Urinary bladder (tissue), 4 donors: ENCODE measurements around the gene KCNJ15. TPM values are rescaled to one million over a fixed set of nuclear protein-coding genes. Genes with fewer than 3 reads are reported as not detected.

Experiments
- DNase-seq: peaks from one replicate; pipeline ENCODE4 v3.0.0-alpha.2; 2015; ENCODE audit errors: extremely low spot score
- H3K27ac ChIP-seq: one replicate; pipeline ENCODE4 v1.5.1; 2013; ENCODE audit warnings: low read depth, mild to moderate bottlenecking, moderate library complexity
- H3K36me3 ChIP-seq: one replicate; pipeline ENCODE4 v1.6.1; 2013; ENCODE audit warnings: mild to moderate bottlenecking, moderate library complexity; ENCODE audit not compliant: insufficient read depth
- H3K4me1 ChIP-seq: one replicate; pipeline ENCODE4 v1.6.1; 2013; ENCODE audit warnings: mild to moderate bottlenecking, moderate library complexity; ENCODE audit not compliant: insufficient read depth
- H3K4me3 ChIP-seq: one replicate; pipeline ENCODE4 v1.5.1; 2013; ENCODE audit warnings: low read depth, low read length
- WGBS: extraction: QIAGEN DNeasy Blood & Tissue Kit; methylation state at CpG from one replicate; pipeline ENCODE4 v1.1.7; 2013; 5-methylcytosine and 5-hydroxymethylcytosine counted together
- polyA plus RNA-seq: library from polyadenylated mRNA; stranded (reverse); fragments of 200-250 nt; gene quantifications from one replicate; pipeline ENCODE4 v1.2.3, GENCODE V29; 2013
- total RNA-seq: library from RNA; depleted of rRNA; stranded (reverse); fragments of >200 nt; gene quantifications from one replicate; pipeline ENCODE4 v1.2.3, GENCODE V29; 2014
- donor health status: healthy with polysubstance abuse.
- donor health status: healthy.

Gene KCNJ15
- total and polyA plus RNA-seq, 2 donors = 6.4 to 11.4 TPM

GRCh38 chr21:38341546-38342012, 84.8 kb downstream of the KCNJ15 start:
- Histone ChIP-seq H3K27ac (no peak overlapping the region), H3K36me3 (no peaks in the 10 kb centered on the region), H3K4me3 (no peak overlapping the region), H3K4me1 (peaks cover 2% of the 10 kb centered on the region)
- no peak for DNase-seq
- 90% methylated on average over 5 of the region's 5 CpGs for WGBS

DNA sequence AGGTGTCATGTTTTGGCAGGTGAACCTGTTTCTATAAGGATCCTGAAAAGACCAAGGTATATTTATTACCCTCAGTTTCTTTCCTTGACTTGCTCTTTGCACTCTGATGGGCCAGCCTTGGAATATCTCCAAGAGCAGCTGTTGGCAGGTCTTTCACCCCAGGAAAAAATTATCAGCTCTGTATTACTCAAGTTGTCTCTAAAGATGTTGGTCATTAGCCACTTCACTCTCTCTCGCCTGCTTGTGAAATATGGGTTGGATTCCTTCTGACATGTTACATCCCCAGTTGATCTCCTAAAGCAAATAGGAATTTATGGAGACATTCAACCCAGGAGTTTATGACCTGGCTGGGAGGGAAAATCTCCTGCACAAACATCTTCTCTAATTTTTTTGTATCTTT, 85.9 kb downstream of the KCNJ15 start:
- H3K4me3 ChIP-seq = no peak overlapping the region
- H3K4me1 ChIP-seq = peaks cover 2% of the 10 kb centered on the region
- no peak overlapping the region for H3K27ac ChIP-seq
- WGBS = 31% methylated on average over 1 of the region's 1 CpG
- DNase-seq = no peak
- no peaks in the 10 kb centered on the region for H3K36me3 ChIP-seq

- 23% methylated on average over 6 of the region's 6 CpGs for WGBS
- Histone ChIP-seq H3K27ac (no peak overlapping the region), H3K36me3 (no peaks in the 10 kb centered on the region), H3K4me3 (no peak overlapping the region), H3K4me1 (peaks cover 2% of the 10 kb centered on the region)
- no peak for DNase-seq
These were observed 86.9 kb downstream of the KCNJ15 start for GRCh38 chr21:38343691-38344090.

DNA sequence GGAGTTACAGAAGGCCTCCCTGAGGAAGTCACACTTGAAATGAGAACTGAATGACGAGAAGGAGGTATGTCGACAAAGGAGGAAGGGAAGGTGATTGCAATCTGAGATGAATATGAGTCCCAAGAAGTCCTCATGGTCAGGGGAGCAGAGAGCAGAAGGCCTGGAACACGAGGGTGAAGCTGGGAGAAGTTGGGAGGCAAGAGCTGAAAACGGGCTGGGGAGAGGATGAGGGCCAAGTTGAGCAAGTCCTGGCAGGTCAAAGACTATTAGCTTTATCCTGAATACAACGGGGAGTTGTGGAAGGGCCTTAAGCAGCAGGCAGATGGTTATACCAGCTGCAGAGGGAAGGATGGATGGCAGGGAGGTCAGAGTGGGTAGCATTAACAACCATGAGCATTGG, 89.5 kb downstream of the KCNJ15 start:
- Histone ChIP-seq H3K27ac (no peak overlapping the region), H3K4me1 (peaks cover 2% of the 10 kb centered on the region), H3K4me3 (no peak overlapping the region), H3K36me3 (no peaks in the 10 kb centered on the region)
- whole genome bisulfite sequencing = 71% methylated on average over 5 of the region's 5 CpGs
- no peak for DNase-seq

GRCh38 chr21:38349111-38349746, 92.4 kb downstream of the KCNJ15 start:
- WGBS = 69% methylated on average over 10 of the region's 10 CpGs
- H3K36me3 ChIP-seq = no peaks in the 10 kb centered on the region
- DNase-seq = no peak
- no peaks in the 10 kb centered on the region for H3K4me1 ChIP-seq
- H3K4me3 ChIP-seq = no peak overlapping the region
- no peak overlapping the region for H3K27ac ChIP-seq

DNA sequence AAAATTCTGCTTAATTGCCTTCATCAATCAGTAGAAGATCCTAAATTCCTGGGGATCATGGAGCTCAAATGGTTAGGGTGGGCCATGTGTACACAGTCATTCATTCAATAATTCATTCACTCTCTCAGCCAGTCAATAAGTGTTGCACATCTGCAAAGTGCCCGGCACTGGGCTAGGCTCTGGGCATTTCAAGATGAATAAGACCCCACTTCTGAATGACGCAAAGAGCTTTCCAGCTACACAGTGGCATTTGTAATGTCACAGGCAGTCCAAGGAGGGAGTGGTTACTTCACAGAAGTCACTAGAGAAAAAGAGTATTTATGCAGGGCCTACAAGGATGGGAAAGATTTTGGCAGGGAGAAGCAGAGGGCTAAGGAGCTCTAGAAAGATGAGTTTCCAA, 93.2 kb downstream of the KCNJ15 start:
- Histone ChIP-seq H3K4me3 (no peak overlapping the region), H3K27ac (no peak overlapping the region), H3K36me3 (no peaks in the 10 kb centered on the region), H3K4me1 (no peaks in the 10 kb centered on the region)
- 94% methylated on average over 2 of the region's 2 CpGs for WGBS
- DNase-seq = no peak

DNA sequence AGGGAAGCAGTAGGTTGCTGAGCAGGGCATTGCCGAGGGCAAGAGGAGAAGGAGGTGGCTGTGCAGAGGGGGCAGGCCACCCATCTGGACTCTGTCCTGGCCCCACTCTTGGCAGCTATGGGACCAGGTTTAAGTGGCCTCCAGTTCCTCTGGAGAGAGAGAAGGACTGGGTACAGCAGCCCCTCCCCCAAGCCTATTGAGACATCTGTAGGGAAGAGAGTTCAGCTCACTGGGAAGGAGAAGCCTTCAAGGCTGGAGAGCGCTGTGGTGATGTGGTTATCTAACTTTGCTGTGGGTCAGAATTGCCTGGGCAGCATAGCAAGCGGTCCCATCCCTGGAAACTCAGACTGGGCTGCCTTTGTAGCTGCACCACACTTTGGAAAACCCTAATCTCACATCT, 93.9 kb downstream of the KCNJ15 start:
- 95% methylated on average over 3 of the region's 3 CpGs for WGBS
- no peak for DNase-seq
- no peaks in the 10 kb centered on the region for H3K4me1 ChIP-seq

DNA sequence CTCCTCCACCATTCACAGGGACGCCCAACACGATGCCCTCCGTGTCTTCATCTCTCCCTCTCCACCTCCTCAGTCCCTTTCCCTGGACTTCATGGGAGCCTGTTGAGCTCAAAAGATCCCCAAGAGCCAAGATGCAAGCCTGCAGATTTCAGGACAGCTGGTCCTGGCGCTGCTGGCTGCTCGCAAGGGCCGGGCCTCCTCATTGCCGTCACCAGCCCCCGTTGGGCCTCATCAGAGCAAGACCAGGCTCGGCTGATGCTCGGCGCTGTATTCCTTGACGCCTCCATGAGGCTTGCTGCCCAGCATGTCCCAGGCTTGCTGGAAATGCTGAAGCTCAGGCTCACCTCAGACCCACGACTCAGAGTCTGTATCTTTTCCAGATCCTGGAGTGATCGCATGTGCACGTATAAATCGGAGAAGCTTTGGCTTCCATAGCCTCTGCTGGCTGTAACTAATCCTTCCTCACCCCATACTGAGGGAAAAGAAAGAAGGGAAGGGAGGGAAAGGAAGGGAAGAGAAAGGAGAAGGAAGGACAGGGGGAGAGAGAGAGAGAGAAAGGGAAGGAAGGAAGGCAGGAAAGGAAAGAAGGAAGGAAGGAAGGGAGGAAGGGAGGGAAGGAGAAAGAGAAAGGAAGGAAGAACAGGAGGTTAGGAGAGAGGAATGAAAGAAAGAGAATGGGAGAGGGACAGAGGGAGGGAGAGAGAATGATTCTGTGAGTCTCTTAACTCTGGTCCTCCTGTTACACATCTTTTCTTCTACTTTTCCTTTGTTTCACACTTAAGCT, 94.6 kb downstream of the KCNJ15 start:
- no peak for DNase-seq
- H3K36me3 ChIP-seq = no peaks in the 10 kb centered on the region
- no peak overlapping the region for H3K4me3 ChIP-seq
- no peak overlapping the region for H3K27ac ChIP-seq
- WGBS = 79% methylated on average over 16 of the region's 16 CpGs
- H3K4me1 ChIP-seq = no peaks in the 10 kb centered on the region

More for the DNA sequence above, 93.9 kb downstream of the KCNJ15 start:
- H3K4me3 ChIP-seq = no peak overlapping the region
- no peaks in the 10 kb centered on the region for H3K36me3 ChIP-seq
- H3K27ac ChIP-seq = no peak overlapping the region

DNA sequence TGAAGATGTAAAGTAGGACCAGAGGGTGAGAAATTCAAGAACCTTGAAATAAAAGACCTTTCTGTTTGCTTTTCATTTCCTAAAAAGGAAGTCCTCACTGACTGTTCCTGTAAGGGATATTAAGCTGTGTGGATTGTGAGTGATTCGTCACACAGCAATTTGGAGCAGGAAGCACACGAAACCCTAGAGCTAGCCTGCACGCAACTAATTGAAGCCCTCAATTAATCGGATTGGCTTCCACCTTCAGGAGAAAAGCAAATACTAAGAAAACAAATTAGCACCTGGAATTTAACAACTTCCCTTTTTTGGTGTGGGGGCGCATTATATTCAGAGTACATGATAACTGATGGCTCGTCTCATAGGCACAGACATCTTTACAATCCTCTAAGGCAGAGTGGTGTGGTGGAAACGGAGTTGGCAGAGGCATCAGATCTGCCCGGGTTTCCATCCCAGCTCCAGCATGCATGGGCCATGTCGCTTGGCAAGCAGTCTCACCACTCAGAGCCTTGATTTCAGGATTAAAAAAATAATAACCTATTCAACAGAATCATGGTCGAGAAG, 95.2 kb downstream of the KCNJ15 start:
- 54% methylated on average over 10 of the region's 10 CpGs for WGBS
- H3K36me3 ChIP-seq = no peaks in the 10 kb centered on the region
- H3K4me3 ChIP-seq = no peak overlapping the region
- no peak for DNase-seq
- H3K4me1 ChIP-seq = no peaks in the 10 kb centered on the region
- no peak overlapping the region for H3K27ac ChIP-seq

DNA sequence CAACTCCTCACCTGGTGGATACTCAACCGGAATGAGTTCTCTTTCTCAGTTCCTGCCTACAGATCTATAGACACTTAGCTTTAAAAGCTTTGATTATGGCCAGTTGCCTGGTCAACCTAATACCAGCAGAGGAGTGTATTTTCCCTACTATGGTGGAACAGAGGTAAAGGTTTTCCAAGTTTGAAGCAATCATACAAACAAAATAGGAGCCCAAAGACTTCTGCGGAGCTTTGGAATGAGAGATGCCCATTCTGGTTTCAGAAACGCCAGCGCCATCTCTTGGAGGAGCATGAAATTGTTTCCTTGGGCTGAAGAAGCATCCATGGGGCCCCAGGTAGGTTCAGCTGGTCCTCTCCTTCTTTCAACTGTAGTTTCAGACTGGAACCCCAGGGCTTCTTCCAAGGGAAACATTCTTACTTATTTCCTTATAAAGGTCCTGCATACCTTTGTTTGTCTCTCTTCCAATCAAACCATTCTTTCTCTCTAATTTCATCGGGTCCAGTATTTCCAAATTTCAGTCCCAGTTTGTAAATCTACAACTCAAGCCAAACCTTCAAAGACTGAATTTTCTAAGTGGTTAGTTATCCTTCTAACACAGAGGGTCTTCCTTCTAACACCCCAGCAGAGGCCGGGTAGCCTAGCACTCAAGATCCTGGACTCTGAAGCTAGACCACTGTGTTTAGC, 95.9 kb downstream of the KCNJ15 start:
- Histone ChIP-seq H3K4me1 (no peaks in the 10 kb centered on the region), H3K27ac (no peak overlapping the region), H3K4me3 (no peak overlapping the region), H3K36me3 (no peaks in the 10 kb centered on the region)
- DNase-seq = no peak
- 54% methylated on average over 6 of the region's 6 CpGs for WGBS

GRCh38 chr21:38354231-38354630, 97.4 kb downstream of the KCNJ15 start:
- DNase-seq = no peak
- no peaks in the 10 kb centered on the region for H3K36me3 ChIP-seq
- no peaks in the 10 kb centered on the region for H3K4me1 ChIP-seq
- no peak overlapping the region for H3K4me3 ChIP-seq
- H3K27ac ChIP-seq = no peak overlapping the region
- 94% methylated on average over 10 of the region's 10 CpGs for WGBS

DNA sequence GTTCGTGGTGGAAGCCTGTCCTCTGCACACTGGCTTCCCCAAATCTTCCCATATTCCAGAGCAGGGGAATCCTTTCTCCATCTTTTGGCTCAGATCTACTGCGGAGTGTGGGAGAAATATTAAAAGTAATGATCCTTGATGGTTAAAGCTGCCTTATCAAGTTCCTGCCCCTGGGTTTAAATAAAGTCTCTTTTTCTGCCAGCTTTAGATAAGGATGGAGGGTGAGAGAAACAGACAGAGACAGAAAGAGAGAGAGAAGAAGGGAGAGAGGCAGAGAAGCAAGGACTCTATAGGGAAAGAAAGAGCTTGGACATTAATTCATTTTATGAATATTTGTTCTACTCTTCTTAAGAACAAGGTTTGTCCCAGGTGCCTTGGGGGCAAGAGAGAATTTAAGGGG, 98.0 kb downstream of the KCNJ15 start:
- H3K4me3 ChIP-seq = no peak overlapping the region
- no peak overlapping the region for H3K27ac ChIP-seq
- no peak for DNase-seq
- no peaks in the 10 kb centered on the region for H3K4me1 ChIP-seq
- H3K36me3 ChIP-seq = no peaks in the 10 kb centered on the region
- WGBS = 81% methylated on average over 2 of the region's 2 CpGs

DNA sequence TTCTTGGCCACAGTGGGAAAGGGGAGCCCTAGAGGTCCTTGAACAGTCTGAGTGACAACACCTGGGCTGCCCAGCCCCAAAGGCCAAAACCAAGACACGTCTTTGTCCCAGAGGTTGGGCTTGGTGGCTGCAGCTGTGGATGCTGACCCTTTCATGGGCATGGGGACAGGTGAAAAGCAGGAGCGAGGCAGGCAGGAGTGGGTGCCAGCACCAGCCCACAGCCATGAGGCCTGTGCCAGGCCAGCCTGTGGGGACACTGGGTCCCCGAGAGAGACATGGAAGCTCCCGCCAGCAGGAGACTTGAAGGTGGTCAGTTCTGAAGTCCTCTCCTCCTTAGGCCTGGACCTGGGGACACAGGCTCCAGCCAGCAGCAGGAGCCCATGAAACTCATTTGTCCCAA, 98.6 kb downstream of the KCNJ15 start:
- 97% methylated on average over 4 of the region's 4 CpGs for WGBS
- no peaks in the 10 kb centered on the region for H3K36me3 ChIP-seq
- no peaks in the 10 kb centered on the region for H3K4me1 ChIP-seq
- no peak overlapping the region for H3K4me3 ChIP-seq
- no peak for DNase-seq
- no peak overlapping the region for H3K27ac ChIP-seq
